PFSK-1 (cell line): ENCODE results near the gene DAB2IP.

Experiments
- POLR2AphosphoS5 ChIP-seq: IDR thresholded peaks from 2 replicates; pipeline ENCODE4 v1.6.1; 2012; ENCODE audit warnings: low read depth, mild to moderate bottlenecking, control low read depth, low read length, moderate library complexity
- TAF1 ChIP-seq: IDR thresholded peaks from 2 replicates; pipeline ENCODE4 v1.6.1; 2012; ENCODE audit warnings: low read length, control low read depth, borderline replicate concordance; ENCODE audit not compliant: insufficient read depth

GRCh38 chr9:121807823-121808278 is 156.4 kb downstream of the DAB2IP start:
- TF ChIP-seq TAF1 (no peak), POLR2AphosphoS5 (no peak)
